Cerebellar nuclear complex (tissue), 1 donor: Measurements from ENCODE around the gene KAT6B.
"Not testable (repeated sequence)": the region's sequence is repeated elsewhere in the genome, so short reads cannot be mapped to it uniquely, and the experiment has no call there.

Experiments
- DNase-seq, 2 experiments: peaks; one replicate each; lab custom pipeline; 2025; lab: John Stamatoyannopoulos, UW

The KAT6B gene

DNA sequence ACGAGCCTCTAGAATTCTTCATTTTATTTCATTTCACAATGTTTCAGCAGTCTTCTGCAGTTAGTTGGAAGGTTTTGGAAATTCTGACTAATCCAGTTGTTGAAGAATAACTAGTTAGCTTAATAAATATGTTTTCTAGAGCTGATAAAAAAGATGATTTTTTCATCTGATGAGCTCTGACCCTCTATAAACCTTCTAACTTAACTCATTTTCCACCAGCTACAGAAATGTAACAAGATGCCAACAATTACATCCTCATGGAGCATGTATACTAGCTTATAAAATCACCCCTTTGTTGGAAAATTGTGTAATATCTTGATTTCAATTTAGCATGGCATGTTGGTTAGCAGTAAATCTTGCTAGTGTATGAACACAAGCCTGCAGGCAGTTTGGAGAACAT, 33.1 kb downstream of the KAT6B start:
- no peak for DNase-seq

DNA sequence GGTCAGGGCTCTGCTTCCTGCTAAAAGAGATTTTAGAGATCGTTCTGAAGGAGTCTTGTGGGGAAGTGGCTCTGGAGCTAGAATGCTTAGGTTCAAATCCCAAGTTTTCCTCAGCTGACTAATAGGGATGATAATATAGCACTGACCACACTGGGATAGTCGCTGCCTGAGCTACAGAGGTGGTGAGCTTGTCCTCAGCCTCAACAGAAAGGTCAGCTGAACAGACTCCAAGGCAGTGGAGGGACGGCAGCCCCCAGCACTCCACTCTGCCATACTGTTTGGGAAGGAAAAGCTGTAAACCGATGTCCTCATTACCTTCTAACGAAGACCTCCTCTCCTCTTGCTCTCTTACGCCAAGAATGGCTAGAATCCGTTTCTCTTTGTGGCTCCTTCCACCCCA, 36.2 kb downstream of the KAT6B start:
- DNase-seq, result no peak

DNA sequence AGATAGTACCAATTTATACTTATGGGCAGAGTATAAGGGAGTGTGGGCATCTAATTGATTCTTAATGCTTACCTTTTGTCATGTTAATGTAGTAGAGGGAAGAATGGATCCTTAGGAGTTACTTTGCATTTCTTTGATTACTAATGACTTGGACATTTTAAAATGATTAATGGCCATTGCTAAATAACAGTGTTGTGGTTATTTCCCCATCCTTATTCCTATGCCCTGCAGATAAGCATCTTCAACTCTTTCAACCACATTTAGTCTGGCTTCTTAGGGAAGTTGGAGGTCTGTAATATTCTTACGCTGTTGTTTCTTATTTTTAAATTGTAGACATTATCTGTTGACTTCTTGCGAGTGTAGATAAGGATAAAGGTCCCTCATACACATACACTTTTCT, 37.2 kb downstream of the KAT6B start:
- DNase-seq, result no peak

DNA sequence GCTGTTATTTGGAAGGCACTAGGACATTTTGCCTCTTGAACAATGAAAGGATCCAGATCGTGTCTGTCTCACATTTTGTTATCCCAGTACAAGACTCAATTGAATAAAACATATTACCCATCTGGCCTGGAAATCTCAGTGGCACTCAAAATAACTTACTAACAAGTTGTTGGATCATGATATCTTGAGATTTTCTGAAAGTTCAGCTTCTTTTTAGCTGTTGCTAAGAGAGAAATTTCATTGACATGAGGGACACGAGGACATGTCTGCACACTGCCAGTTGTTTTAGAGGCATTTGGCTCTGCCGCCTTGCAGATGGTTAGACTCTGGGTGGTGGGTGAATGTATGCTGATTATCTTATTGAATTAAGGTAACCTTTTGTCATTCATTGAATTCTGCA, 41.0 kb downstream of the KAT6B start:
- no peak for DNase-seq

GRCh38 chr10:74868392-74868977, 42.1 kb downstream of the KAT6B start:
- no peak for DNase-seq

DNA sequence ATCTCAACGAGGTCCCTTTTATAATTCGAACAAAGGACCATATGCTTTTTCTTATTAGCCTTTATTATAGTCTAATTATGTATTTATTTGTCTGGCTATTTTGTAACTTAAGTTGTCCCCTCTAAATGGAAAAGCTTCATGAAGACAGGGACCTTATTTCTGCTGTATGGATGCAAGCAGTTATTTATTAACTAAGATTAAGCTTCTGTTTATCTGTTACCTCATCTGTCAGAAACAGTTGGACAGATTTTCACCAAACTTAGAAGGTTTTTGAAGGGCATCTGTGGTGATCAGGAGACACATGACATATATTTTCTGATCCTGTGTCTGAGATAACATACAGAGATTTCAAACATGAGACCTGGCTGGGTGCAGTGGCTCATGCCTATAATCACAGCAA, 43.2 kb downstream of the KAT6B start:
- DNase-seq, result no peak

- no peak for DNase-seq
Measured at GRCh38 chr10:74870191-74870590, 43.8 kb downstream of the KAT6B start.

DNA sequence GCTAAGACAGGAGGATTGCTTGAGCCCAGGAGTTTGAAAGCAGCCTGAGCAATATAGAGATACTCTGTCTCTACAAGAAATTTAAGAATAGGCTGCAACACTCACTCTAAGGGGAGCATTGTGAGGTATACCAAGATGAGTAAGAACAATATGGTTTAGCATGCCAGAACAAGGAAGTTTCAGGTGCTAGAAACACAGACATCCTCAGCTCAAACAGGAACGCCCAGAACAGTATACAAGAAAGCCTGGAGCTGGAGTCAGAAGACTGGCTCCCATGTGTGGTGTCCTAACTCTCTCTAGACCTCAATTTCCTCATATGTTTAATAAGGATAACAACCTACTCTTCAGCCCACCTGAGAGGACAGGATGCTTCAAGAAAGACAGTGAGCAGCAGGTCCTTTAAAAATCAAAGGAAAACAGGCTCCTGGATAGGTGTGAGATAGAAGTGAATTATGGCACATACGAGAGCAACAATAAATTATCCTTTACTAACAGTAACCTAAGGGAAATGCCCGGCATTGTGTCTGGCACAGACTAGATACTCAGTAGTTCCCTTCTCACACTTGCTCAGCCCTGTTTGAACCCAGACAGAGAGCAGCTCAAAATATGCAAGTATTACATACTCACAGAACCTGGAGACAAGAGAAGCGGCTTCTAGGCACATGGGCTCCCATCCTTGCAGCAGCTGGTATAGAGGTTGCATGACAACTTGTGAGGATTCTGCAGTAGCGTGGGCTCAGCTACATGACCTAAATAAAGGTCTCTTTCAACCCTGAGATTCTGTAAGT, 45.4 kb downstream of the KAT6B start:
- no peak for DNase-seq

DNA sequence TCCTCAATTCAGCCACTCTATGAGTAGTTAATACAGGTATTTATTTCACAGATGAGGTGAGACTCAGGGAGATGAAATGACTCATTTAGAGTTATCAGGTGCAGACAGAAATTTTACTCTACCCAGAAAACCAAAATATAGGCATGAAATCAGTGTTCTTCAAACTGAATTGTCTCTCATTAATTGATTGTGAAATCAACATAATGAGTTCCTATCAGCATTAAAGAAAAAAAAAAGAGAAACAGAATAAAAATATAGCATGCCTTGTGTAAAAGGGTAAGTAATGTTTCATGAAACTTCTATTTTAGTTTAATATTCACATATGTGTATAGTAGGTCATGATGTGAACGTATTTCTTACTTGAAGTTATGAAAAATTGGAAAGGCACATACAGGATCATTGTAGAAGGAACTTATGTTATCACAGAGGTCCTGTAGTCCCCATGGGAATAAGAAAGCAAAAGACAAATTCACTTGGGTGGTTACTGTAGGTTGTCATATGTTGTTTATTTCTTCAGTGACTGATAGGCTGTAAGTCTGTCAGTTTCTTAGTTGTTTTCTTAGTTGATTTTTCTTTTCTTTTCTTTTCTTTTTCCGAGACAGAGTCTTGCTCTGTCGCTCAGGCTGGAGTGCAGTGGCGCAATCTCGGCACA, 47.5 kb downstream of the KAT6B start:
- DNase-seq, result no peak

- no peak for DNase-seq
Measured at GRCh38 chr10:74874649-74875048, 48.2 kb downstream of the KAT6B start.

- DNase-seq, result no peak
Measured at GRCh38 chr10:74875068-74875467, 48.7 kb downstream of the KAT6B start.

- no peak for DNase-seq
Measured at GRCh38 chr10:74875966-74876365, 49.6 kb downstream of the KAT6B start.

- DNase-seq, result not testable (repeated sequence)
Measured at GRCh38 chr10:74877054-74877453, 50.7 kb downstream of the KAT6B start.

- no peak for DNase-seq
Measured at GRCh38 chr10:74877898-74878297, 51.5 kb downstream of the KAT6B start.

DNA sequence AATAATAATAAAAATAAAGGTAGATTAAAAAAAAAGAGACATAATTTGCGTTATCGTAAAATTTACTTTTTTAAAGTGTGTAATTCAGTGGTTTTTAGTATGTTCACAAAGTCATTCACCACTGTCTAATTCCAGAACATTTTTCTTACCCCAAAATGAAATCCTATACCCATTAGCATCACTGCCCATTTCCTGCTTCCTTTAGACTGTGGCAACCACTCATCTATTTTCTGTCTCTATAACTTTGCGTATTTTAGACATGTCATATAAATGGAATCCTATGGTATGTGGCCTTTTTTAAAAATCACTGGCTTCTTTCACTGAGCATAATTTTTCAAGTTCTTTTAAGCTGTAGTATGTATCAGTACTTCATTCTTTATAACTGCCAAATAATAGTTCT, 53.6 kb downstream of the KAT6B start:
- no peak for DNase-seq

- DNase-seq, result no peak
Measured at GRCh38 chr10:74881253-74881884, 55.0 kb downstream of the KAT6B start.

DNA sequence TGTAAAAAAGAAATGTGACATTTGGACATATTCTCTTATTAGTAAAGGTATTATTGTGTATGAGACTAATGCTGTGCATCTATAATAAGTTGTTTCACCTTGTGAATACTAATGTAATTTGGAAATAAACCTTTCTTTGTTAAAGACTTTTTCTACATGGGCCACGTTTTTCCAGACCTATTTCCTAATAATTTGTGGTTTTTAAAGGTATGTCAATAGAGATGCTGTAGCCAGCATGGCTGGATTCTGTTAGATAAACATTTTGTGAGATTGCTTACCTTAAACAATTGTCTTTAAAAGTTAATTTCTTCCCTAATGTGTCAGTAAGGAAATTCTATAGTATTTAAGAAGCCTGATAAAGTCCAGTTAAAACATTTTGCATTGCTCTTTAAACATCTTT, 56.0 kb downstream of the KAT6B start:
- DNase-seq, result no peak

- DNase-seq, result no peak
Measured at GRCh38 chr10:74882831-74883230, 56.4 kb downstream of the KAT6B start.

GRCh38 chr10:74883428-74883827, 57.0 kb downstream of the KAT6B start:
- no peak for DNase-seq

GRCh38 chr10:74887614-74888284, 61.3 kb downstream of the KAT6B start:
- no peak for DNase-seq

GRCh38 chr10:74888962-74889661, 62.7 kb downstream of the KAT6B start:
- no peak for DNase-seq

DNA sequence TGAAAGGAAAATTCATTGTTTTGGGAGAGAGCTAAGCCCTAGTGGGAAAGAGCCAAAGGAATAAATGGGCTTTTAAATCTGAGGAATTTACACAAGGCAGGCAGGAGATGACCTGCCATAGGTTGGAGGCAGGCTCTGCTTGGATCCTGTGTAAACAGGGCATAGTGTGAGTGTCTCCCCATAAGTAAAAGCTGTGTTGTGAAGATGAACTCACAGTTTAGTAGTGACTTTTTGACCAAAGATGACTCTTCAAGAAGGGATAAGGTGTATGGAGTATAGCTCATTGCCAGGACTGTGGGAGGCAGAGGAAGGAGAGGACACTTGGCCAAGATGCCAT, 63.2 kb downstream of the KAT6B start:
- DNase-seq, result no peak
